HL-60 (cell line): ENCODE measurements around the gene CNTNAP2.

Experiments used
- DNase-seq, 2 experiments: peaks; one replicate each; pipeline ENCODE4 v3.0.0-alpha.2; 2010 to 2020; ENCODE audit warnings: low read depth in 1 of 2, low spot score in 1 of 2
- H3K27ac ChIP-seq: fragments of 250-450 bp; sonication (Bioruptor Pico); replicated peaks from 2 replicates; pipeline ENCODE4 v1.5.1; 2020; ENCODE audit warnings: mild to moderate bottlenecking, moderate library complexity
- H3K27me3 ChIP-seq: fragments of 250-450 bp; sonication (Bioruptor Pico); 2 replicates; pipeline ENCODE4 v1.5.1; 2021; ENCODE audit warnings: mild to moderate bottlenecking, moderate library complexity; ENCODE audit not compliant: insufficient read depth, poor library complexity, severe bottlenecking
- H3K4me3 ChIP-seq: replicated peaks from 2 replicates; pipeline ENCODE4 v1.5.1; 2011; ENCODE audit warnings: mild to moderate bottlenecking, control low read depth, low read length; ENCODE audit not compliant: insufficient read depth
- CTCF ChIP-seq: IDR thresholded peaks from one replicate; pipeline ENCODE4 v1.5.1; 2011; ENCODE audit warnings: low read length, control low read depth, inconsistent platforms; ENCODE audit not compliant: insufficient read depth
- GABPA ChIP-seq: IDR thresholded peaks from 2 replicates; pipeline ENCODE4 v1.6.1; 2012; ENCODE audit warnings: low read depth
- POLR2AphosphoS5 ChIP-seq: IDR thresholded peaks from 2 replicates; pipeline ENCODE4 v1.6.1; 2012; ENCODE audit warnings: low read depth
- REST ChIP-seq: IDR thresholded peaks from 2 replicates; pipeline ENCODE4 v1.6.1; 2012; ENCODE audit warnings: low read depth; ENCODE audit not compliant: insufficient replicate concordance
- SPI1 ChIP-seq: IDR thresholded peaks from 2 replicates; pipeline ENCODE4 v1.6.1; 2012; ENCODE audit warnings: low read depth, mild to moderate bottlenecking, borderline replicate concordance

Gene CNTNAP2

GRCh38 chr7:146119002-146119401 lies 2.4 kb downstream of the CNTNAP2 start:
- Histone ChIP-seq H3K27me3 (peaks cover 10% of the 10 kb centered on the region), H3K27ac (no peak overlapping the region), H3K4me3 (no peak overlapping the region)
- DNase-seq = no peak
- no peak for TF ChIP-seq POLR2AphosphoS5
- no peak for TF ChIP-seq GABPA
- no peak for TF ChIP-seq REST
- TF ChIP-seq SPI1 = no peak
- no peak for TF ChIP-seq CTCF

- H3K4me3 ChIP-seq = no peak overlapping the region
- no peak for DNase-seq
- TF ChIP-seq POLR2AphosphoS5 (no peak), CTCF (no peak), GABPA (no peak), REST (no peak), SPI1 (no peak)
- H3K27ac ChIP-seq = no peak overlapping the region
- no peaks in the 10 kb centered on the region for H3K27me3 ChIP-seq
Measured at GRCh38 chr7:146123715-146124114, 7.1 kb downstream of the CNTNAP2 start.

GRCh38 chr7:146126767-146127509 lies 10.3 kb downstream of the CNTNAP2 start:
- Histone ChIP-seq H3K27me3 (no peaks in the 10 kb centered on the region), H3K4me3 (no peak overlapping the region), H3K27ac (no peak overlapping the region)
- TF ChIP-seq REST = no peak
- TF ChIP-seq CTCF = no peak
- TF ChIP-seq POLR2AphosphoS5 = no peak
- no peak for TF ChIP-seq SPI1
- TF ChIP-seq GABPA = no peak
- DNase-seq = no peak
